Prostate gland (tissue), 2 donors: ENCODE data around the gene LDLRAD4. TPM values are rescaled to one million over a fixed set of nuclear protein-coding genes. Genes with fewer than 3 reads are reported as not detected.

Experiments
- DNase-seq: peaks from one replicate; pipeline ENCODE4 v3.0.0-alpha.2; 2019; ENCODE audit warnings: low spot score
- H3K27ac ChIP-seq, 2 donors: fragments of 200-600 bp; sonication (generic); 2 replicates each; pipeline ENCODE4 v1.5.1; 2017 to 2019
- H3K27me3 ChIP-seq: fragments of 200-600 bp; sonication (generic); replicated peaks from 2 replicates; pipeline ENCODE4 v1.5.1; 2019; ENCODE audit not compliant: insufficient read depth
- H3K36me3 ChIP-seq, 2 donors: fragments of 200-600 bp; sonication (generic); 1 replicate in 1 of 2; 2 replicates in 1 of 2; pipeline versions ENCODE4 v1.5.1 to v1.8.1; 2017 to 2019
- H3K4me1 ChIP-seq: fragments of 200-600 bp; sonication (generic); replicated peaks from 2 replicates; pipeline ENCODE4 v1.5.1; 2019
- H3K4me3 ChIP-seq, 2 donors: fragments of 200-600 bp; sonication (generic); 2 replicates each; pipeline ENCODE4 v1.5.1; 2017 to 2019
- H3K9me3 ChIP-seq: fragments of 200-600 bp; sonication (generic); 2 replicates; pipeline ENCODE4 v1.5.1; 2017
- CTCF ChIP-seq, 4 experiments: fragments of 200-600 bp in 2 of 4; fragments of 450-650 bp in 2 of 4; sonication (generic) in 2 of 4; IDR thresholded peaks; 1 replicate in 3 of 4; 2 replicates in 1 of 4; pipeline ENCODE4 v1.5.1; 2016 to 2019; ENCODE audit warnings: antibody characterized with exemption in 4 of 4, mild to moderate bottlenecking in 2 of 4, moderate library complexity in 2 of 4
- POLR2A ChIP-seq: fragments of 450-650 bp; IDR thresholded peaks from one replicate; pipeline ENCODE4 v1.6.1; 2016; ENCODE audit warnings: antibody characterized with exemption, mild to moderate bottlenecking
- POLR2AphosphoS5 ChIP-seq: sonication (generic); formaldehyde crosslinking; IDR thresholded peaks from one replicate; pipeline ENCODE4 v1.6.1; 2017; ENCODE audit warnings: antibody characterized with exemption
- WGBS: methylation state at CpG from one replicate; pipeline ENCODE4 v1.1.5; 2018; 5-methylcytosine and 5-hydroxymethylcytosine counted together
- intact Hi-C: fragments of 100-400 bp; cut with DNase I; formaldehyde crosslinking; loops from one replicate; pipeline ENCODE4 v1.14.2; 2022
- total RNA-seq, 2 donors: library from RNA; depleted of rRNA; stranded (reverse); fragments of >200 nt; gene quantifications; one replicate each; pipeline ENCODE4 v1.1.0, GENCODE V29; 2016

LDLRAD4 gene
- total RNA-seq, 2 donors from 2014 or later: 59.9 to 107 TPM

- no peaks in the 10 kb centered on the region for H3K4me1 ChIP-seq
- DNase-seq: no peak
- H3K9me3 ChIP-seq: no peaks in the 10 kb centered on the region
- intact Hi-C loops: no loop called here
- no peak overlapping the region for H3K4me3 ChIP-seq
- WGBS: 56% methylated on average over 4 of the region's 4 CpGs
- no peak for TF ChIP-seq CTCF (IDR thresholded peaks at IDR 0.05)
- TF ChIP-seq POLR2AphosphoS5: no peak
- no peak for TF ChIP-seq POLR2A
- no peak overlapping the region for H3K27ac ChIP-seq
- no peaks in the 10 kb centered on the region for H3K27me3 ChIP-seq
- no peaks in the 10 kb centered on the region for H3K36me3 ChIP-seq
Observed at GRCh38 chr18:13414521-13414920, 196.0 kb downstream of the LDLRAD4 start.

GRCh38 chr18:13415736-13416135 lies 197.2 kb downstream of the LDLRAD4 start:
- H3K9me3 ChIP-seq: no peaks in the 10 kb centered on the region
- H3K27me3 ChIP-seq: no peaks in the 10 kb centered on the region
- DNase-seq: no peak
- WGBS: 94% methylated on average over 12 of the region's 12 CpGs
- H3K4me3 ChIP-seq: no peak overlapping the region
- no peaks in the 10 kb centered on the region for H3K36me3 ChIP-seq
- H3K4me1 ChIP-seq: no peaks in the 10 kb centered on the region
- no peak overlapping the region for H3K27ac ChIP-seq
- intact Hi-C loops: no loop called here
- TF ChIP-seq POLR2A: no peak
- TF ChIP-seq CTCF (IDR thresholded peaks at IDR 0.05): no peak
- no peak for TF ChIP-seq POLR2AphosphoS5

GRCh38 chr18:13416208-13416607 lies 197.6 kb downstream of the LDLRAD4 start:
- H3K4me3 ChIP-seq: no peak overlapping the region
- WGBS: 70% methylated on average over 7 of the region's 7 CpGs
- H3K27me3 ChIP-seq: no peaks in the 10 kb centered on the region
- no peak for DNase-seq
- no peaks in the 10 kb centered on the region for H3K4me1 ChIP-seq
- no peak overlapping the region for H3K27ac ChIP-seq
- TF ChIP-seq CTCF (IDR thresholded peaks at IDR 0.05) (no peak), POLR2AphosphoS5 (no peak), POLR2A (no peak)
- H3K9me3 ChIP-seq: no peaks in the 10 kb centered on the region
- intact Hi-C loops: no loop called here
- H3K36me3 ChIP-seq: no peaks in the 10 kb centered on the region

- Histone ChIP-seq H3K4me3 (no peak overlapping the region), H3K27me3 (no peaks in the 10 kb centered on the region), H3K27ac (no peak overlapping the region), H3K36me3 (no peaks in the 10 kb centered on the region), H3K9me3 (no peaks in the 10 kb centered on the region), H3K4me1 (no peaks in the 10 kb centered on the region)
- intact Hi-C loops: no loop called here
- no peak for TF ChIP-seq POLR2AphosphoS5
- TF ChIP-seq POLR2A: no peak
- no peak for TF ChIP-seq CTCF (IDR thresholded peaks at IDR 0.05)
- no peak for DNase-seq
- 72% methylated on average over 3 of the region's 3 CpGs for WGBS
Observed at GRCh38 chr18:13416848-13417247, 198.3 kb downstream of the LDLRAD4 start.

- no peaks in the 10 kb centered on the region for H3K36me3 ChIP-seq
- WGBS: 69% methylated on average over 11 of the region's 11 CpGs
- H3K4me1 ChIP-seq: no peaks in the 10 kb centered on the region
- TF ChIP-seq POLR2A (no peak), CTCF (IDR thresholded peaks at IDR 0.05) (no peak), POLR2AphosphoS5 (no peak)
- no peaks in the 10 kb centered on the region for H3K9me3 ChIP-seq
- intact Hi-C loops: no loop called here
- DNase-seq: no peak
- H3K27ac ChIP-seq: no peak overlapping the region
- H3K4me3 ChIP-seq: no peak overlapping the region
- H3K27me3 ChIP-seq: no peaks in the 10 kb centered on the region
Observed at GRCh38 chr18:13418013-13418710, 199.6 kb downstream of the LDLRAD4 start.
